ENCODE results near the gene DUSP5.

GRCh38 chr10:110529596-110530011 lies 31.9 kb downstream of the DUSP5 start:
- no peak for TF ChIP-seq CTCF (conservative IDR thresholded peaks at IDR 0.05; ENCODE audit: low read length)
- TF ChIP-seq EZH2phosphoT487 (IDR thresholded peaks at IDR 0.05; ENCODE audit: borderline replicate concordance, low read depth, low read length) = no peak

Measured in OCI-LY7 (cell line).